ENCODE data around the gene DECR2. TPM values are rescaled to one million over a fixed set of nuclear protein-coding genes. Genes with fewer than 3 reads are reported as not detected.

DECR2 gene
- total and polyA plus RNA-seq, 2 of the 4 experiments (the other 2 are of a cell fraction) = 3.9 to 26.7 TPM

DNA sequence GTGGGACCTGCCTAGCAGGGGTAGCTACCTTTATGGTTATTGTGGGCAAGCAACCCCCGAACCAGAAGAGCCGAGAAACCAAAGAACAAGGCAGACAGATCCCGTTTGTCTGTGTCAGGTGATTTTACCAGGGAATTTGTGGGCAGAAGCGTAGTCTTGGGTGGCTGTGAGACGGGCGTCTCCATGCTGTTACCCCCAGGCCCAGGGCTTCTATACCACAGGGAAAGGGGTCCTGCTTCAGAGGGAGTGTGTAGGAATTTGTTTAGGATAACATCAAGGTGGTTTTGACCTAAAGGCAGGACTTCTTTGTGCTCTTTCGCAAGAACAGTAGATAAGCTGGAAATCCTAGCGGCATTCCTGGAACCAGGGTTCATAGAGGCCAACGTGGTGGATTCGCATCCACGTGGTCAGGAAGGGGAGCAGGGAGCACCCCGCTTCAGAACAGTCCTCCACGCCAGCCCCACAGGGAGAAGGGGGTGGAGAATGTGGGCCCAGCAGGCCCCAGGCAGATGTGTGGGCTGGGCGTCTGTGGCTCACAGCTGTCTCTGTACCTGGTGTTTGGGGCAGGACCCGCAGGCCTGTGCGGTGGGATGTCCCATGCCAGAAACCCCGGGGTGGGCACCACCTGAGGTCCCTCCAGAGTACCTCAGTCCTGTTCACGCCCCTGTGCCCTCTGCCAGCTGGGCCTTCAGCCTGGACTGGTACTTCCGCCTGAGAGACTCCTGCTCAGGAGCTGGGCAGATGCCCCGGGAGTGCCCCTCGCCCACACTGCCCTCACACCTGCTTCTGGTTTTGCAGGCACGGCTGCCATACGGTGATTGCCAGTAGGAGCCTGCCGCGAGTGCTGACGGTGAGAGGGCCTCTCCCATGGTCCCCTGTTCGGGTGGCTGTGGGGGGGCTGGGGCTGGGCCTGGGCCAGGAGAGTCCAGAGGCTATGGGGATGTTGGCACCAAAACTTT lies 4.1 kb downstream of the DECR2 start:
- Histone ChIP-seq H3K79me1 (ENCODE audit: low read depth in 1 of 2, low read length in 2 of 2) (peaks cover 0 to 8% of the 10 kb centered on the region in 2 experiments), H2BK15ac (ENCODE audit: low read depth, low read length) (no peak overlapping the region), H2AK5ac (ENCODE audit: low read depth, low read length) (no peak overlapping the region), H2BK20ac (ENCODE audit: low read depth, low read length) (no peak overlapping the region), H3K56ac (ENCODE audit: extremely low read depth, insufficient read depth, low read length) (no peak overlapping the region), H4K91ac (ENCODE audit: insufficient read depth, low read depth, low read length) (no peak overlapping the region), H2AK9ac (replicated peaks; ENCODE audit: low read depth, low read length, poor library complexity) (peak overlapping the region; percentile 61), H2BK120ac (ENCODE audit: low read depth, low read length) (no peak overlapping the region), H4K5ac (ENCODE audit: low read depth, low read length) (no peak overlapping the region), H2AFZ (replicated peaks; ENCODE audit: low read length, poor library complexity) (no peak overlapping the region), H3K9me1 (ENCODE audit: insufficient read depth, low read length) (no peaks in the 10 kb centered on the region), H4K20me1 (ENCODE audit: insufficient read depth, low read length) (no peaks in the 10 kb centered on the region), H3K4me2 (ENCODE audit: low read depth, low read length) (no peak overlapping the region), H3K23ac (ENCODE audit: low read depth, low read length) (no peak overlapping the region), H3K18ac (ENCODE audit: low read depth, low read length) (no peak overlapping the region), H3K9me3 (ENCODE audit: control insufficient read depth, insufficient read depth, low read length) (no peaks in the 10 kb centered on the region), H3K4me1 (ENCODE audit: control insufficient read depth, insufficient read depth, low read length) (no peaks in the 10 kb centered on the region), H3K27ac (ENCODE audit: insufficient read depth, low read length) (no peak overlapping the region), H2BK5ac (ENCODE audit: low read depth, low read length, poor library complexity, severe bottlenecking) (no peak overlapping the region), H3K14ac (replicated peaks; ENCODE audit: low read depth, low read length) (no peak overlapping the region), H4K8ac (ENCODE audit: low read depth in 2 of 2, low read length in 2 of 2) (no peak overlapping the region), H3K36me3 (ENCODE audit: control insufficient read depth, insufficient read depth, low read length) (no peaks in the 10 kb centered on the region; the same call in 1 of the 2 replicates), H3K4me3 (ENCODE audit: insufficient read depth, low read depth, low read length) (no peak overlapping the region), H3K9ac (ENCODE audit: low read depth, low read length) (0 out of 2 replicates have a peak overlapping the region, but pooled peaks have one; percentile 28), H3K27me3 (ENCODE audit: control insufficient read depth, insufficient read depth, low read length) (no peaks in the 10 kb centered on the region), H3K4ac (ENCODE audit: low read depth, low read length) (no peak overlapping the region)
- in situ Hi-C loops (cut with MboI; ENCODE audit: low sequenced_read_pairs) (no loop called here), dilution Hi-C loops (cut with HindIII; ENCODE audit: low sequenced_read_pairs, unreplicated experiment) (no loop called here), intact Hi-C loops (cut with micrococcal nuclease) (no loop called here)
- ChIA-PET CTCF (no interaction called here), POLR2A (ENCODE audit: unreplicated experiment) (no interaction called here)
- DNase-seq = no peak
- BruUV-seq (replicated peaks) = no TSS peak
- 87% methylated on average over 14 of the region's 27 CpGs; no CpG with 5 or more reads in 1 of the 2 experiments for WGBS, 2 experiments (ENCODE audit: extremely low coverage in 2 of 2, insufficient read length in 1 of 2)
- TF ChIP-seq SMC3 (IDR thresholded peaks at IDR 0.05; ENCODE audit: low read depth, low read length) (no peak), CEBPB (IDR thresholded peaks at IDR 0.05; ENCODE audit: low read depth, low read length) (peak; percentile 53; the same call in 1 of the 2 replicates), CHD1 (IDR thresholded peaks at IDR 0.05; ENCODE audit: low read depth, low read length) (no peak)
- ATAC-seq (ENCODE audit: low read depth) = no peak

All from IMR-90 (cell line).